SK-N-SH treated with all-trans-retinoic acid at 6 μM for 48 hours (cell line): ENCODE data around the gene TNIP1.

Experiments
- ISL1 ChIP-seq: fragments of 250-450 bp; sonication (Bioruptor Pico); IDR thresholded peaks from 2 replicates; pipeline ENCODE4 v2.1.2; 2022; ENCODE audit warnings: mild to moderate bottlenecking, moderate library complexity
- OSR1 ChIP-seq: fragments of 250-450 bp; sonication (Bioruptor Pico); IDR thresholded peaks from 2 replicates; pipeline ENCODE4 v1.8.0; 2022; ENCODE audit warnings: moderate library complexity, mild to moderate bottlenecking, inconsistent platforms
- ZFP3 ChIP-seq: fragments of 250-450 bp; sonication (Bioruptor Pico); IDR thresholded peaks from 2 replicates; pipeline ENCODE4 v1.5.0; 2020; ENCODE audit warnings: mild to moderate bottlenecking, moderate library complexity
- ZFP30 ChIP-seq: fragments of 450-650 bp; formaldehyde crosslinking; IDR thresholded peaks from 2 replicates; pipeline ENCODE4 v1.5.0; 2022; ENCODE audit warnings: mild to moderate bottlenecking, moderate library complexity
- TF ChIP-seq, protein P1 (sequence below): fragments of 250-450 bp; sonication (Bioruptor Pico); IDR thresholded peaks from 2 replicates; pipeline ENCODE4 v1.5.1; 2021; ENCODE audit warnings: mild to moderate bottlenecking, moderate library complexity
- TF ChIP-seq, protein P2 (sequence below): fragments of 250-450 bp; sonication (Bioruptor Pico); IDR thresholded peaks from 2 replicates; pipeline ENCODE4 v1.8.0; 2020; ENCODE audit warnings: mild to moderate bottlenecking, moderate library complexity, borderline replicate concordance
- TF ChIP-seq, protein P3 (sequence below): fragments of 250-450 bp; sonication (Bioruptor Pico); IDR thresholded peaks from 2 replicates; pipeline ENCODE4 v1.8.0; 2021; ENCODE audit warnings: low read depth, mild to moderate bottlenecking, moderate library complexity, borderline replicate concordance

DNA sequence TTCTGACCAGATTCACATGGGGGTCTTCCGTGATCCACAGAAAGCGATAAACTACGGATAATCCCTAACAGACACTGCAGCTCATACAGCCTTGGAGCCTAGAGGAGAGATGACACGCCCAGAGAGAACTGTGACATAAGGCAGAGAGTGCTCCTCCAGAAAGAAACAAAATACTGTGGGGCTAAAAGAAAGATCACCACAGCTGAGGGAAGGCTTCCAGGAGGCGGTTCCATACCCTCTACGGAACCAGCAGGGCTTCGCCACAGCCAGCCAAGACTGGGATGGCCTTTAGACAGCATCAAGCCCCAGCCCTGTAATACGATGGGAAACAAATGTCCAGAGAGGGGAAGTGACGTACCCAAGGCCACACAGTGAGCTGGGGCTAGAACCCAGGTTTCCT is 41.2 kb downstream of the TNIP1 start:
- TF ChIP-seq, protein P1, sequence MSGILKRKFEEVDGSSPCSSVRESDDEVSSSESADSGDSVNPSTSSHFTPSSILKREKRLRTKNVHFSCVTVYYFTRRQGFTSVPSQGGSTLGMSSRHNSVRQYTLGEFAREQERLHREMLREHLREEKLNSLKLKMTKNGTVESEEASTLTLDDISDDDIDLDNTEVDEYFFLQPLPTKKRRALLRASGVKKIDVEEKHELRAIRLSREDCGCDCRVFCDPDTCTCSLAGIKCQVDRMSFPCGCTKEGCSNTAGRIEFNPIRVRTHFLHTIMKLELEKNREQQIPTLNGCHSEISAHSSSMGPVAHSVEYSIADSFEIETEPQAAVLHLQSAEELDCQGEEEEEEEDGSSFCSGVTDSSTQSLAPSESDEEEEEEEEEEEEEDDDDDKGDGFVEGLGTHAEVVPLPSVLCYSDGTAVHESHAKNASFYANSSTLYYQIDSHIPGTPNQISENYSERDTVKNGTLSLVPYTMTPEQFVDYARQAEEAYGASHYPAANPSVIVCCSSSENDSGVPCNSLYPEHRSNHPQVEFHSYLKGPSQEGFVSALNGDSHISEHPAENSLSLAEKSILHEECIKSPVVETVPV (CRISPR knock-in tag): no peak
- TF ChIP-seq, protein P2, sequence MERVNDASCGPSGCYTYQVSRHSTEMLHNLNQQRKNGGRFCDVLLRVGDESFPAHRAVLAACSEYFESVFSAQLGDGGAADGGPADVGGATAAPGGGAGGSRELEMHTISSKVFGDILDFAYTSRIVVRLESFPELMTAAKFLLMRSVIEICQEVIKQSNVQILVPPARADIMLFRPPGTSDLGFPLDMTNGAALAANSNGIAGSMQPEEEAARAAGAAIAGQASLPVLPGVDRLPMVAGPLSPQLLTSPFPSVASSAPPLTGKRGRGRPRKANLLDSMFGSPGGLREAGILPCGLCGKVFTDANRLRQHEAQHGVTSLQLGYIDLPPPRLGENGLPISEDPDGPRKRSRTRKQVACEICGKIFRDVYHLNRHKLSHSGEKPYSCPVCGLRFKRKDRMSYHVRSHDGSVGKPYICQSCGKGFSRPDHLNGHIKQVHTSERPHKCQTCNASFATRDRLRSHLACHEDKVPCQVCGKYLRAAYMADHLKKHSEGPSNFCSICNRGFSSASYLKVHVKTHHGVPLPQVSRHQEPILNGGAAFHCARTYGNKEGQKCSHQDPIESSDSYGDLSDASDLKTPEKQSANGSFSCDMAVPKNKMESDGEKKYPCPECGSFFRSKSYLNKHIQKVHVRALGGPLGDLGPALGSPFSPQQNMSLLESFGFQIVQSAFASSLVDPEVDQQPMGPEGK: no peak
- TF ChIP-seq ZFP3 (CRISPR knock-in tag): no peak
- TF ChIP-seq, protein P3, sequence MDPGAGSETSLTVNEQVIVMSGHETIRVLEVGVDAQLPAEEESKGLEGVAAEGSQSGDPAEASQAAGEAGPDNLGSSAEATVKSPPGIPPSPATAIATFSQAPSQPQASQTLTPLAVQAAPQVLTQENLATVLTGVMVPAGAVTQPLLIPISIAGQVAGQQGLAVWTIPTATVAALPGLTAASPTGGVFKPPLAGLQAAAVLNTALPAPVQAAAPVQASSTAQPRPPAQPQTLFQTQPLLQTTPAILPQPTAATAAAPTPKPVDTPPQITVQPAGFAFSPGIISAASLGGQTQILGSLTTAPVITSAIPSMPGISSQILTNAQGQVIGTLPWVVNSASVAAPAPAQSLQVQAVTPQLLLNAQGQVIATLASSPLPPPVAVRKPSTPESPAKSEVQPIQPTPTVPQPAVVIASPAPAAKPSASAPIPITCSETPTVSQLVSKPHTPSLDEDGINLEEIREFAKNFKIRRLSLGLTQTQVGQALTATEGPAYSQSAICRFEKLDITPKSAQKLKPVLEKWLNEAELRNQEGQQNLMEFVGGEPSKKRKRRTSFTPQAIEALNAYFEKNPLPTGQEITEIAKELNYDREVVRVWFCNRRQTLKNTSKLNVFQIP: no peak
- TF ChIP-seq ISL1 (CRISPR knock-in tag): no peak
- no peak for TF ChIP-seq ZFP30 (CRISPR knock-in tag)
- TF ChIP-seq OSR1: no peak
